HL-60/S4 treated with phorbol 12-myristate 13-acetate at 8.2 ng/mL for 4 days and 3 days (cell line): ENCODE data around the gene ZNF3.

ENCODE experiments used
- in situ Hi-C: fragments of 300-500 bp; cut with MboI; formaldehyde crosslinking; loops from 2 replicates; pipeline ENCODE4 v1.15.0; 2022; ENCODE audit warnings: low sequenced_read_pairs

Gene ZNF3

DNA sequence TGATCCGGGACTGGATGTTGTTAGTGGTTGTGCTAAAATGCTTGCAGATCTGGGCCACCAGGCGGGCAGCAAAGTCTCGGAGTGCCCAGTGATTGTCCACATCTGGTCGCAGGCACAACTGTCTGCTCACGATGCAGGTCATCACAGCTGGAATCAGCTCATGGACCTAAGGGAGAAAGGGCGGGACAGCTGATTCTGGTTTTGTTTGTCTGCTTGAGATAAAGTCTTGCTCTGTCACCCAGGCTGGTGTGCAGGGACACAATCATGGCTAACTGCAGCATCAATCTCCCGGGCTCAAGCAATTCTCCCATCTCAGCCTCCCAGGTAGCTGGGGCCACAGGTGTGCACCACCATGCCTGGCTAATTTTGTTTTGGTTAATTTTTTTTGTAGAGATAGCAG is 29.6 kb upstream of the ZNF3 start:
- in situ Hi-C loops: no loop called here

DNA sequence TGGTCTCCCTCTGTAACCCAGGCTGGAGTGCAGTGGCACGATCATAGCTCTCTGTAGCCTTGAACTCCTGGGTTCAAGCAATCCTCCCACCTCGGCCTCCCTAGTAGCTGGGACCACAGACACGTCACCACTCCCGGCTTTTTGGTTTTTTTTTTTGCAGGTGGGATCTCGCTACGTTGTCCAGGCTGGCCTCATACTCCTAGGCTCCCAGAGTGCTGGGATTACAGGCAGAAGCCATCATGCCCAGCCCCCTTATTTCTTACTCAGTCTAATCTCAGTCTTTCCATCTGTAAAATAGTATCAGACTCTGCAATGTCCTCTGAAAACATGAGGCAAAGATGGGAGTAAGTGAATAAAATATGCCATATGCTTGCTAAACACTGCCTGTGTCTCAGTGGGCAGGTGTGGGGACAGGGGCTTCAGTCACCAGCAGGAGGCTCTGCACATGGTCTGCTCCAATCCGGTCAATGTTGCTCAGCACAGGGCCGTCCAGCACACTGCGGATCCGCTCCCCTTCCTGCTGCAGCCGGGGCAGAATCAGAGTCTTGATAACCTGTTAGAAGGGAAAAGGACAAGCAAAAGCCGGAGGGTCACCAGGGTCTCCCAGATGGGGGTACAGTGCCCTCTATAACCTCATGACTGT is 28.1 kb upstream of the ZNF3 start:
- in situ Hi-C loops: no loop called here

DNA sequence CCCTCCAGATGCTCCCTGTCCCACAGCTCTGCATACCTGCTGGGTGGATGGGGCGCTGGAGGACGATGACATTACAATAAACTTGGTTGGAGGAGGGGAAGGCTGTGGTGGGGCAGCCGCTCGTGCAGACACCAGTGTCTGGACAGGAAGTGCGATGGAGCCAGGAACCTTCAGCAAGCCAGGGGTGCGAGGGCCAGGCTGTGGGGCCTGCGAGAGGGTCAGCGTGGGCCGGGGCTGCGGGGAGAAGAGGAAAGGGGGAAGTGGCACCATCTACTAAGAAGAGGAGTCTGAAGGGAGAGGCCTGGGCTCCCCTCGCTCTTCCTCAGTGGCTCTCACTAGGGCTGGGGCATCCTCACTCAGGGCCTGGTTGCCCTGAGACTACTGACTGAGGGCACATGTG is 26.4 kb upstream of the ZNF3 start:
- in situ Hi-C loops: no loop called here

DNA sequence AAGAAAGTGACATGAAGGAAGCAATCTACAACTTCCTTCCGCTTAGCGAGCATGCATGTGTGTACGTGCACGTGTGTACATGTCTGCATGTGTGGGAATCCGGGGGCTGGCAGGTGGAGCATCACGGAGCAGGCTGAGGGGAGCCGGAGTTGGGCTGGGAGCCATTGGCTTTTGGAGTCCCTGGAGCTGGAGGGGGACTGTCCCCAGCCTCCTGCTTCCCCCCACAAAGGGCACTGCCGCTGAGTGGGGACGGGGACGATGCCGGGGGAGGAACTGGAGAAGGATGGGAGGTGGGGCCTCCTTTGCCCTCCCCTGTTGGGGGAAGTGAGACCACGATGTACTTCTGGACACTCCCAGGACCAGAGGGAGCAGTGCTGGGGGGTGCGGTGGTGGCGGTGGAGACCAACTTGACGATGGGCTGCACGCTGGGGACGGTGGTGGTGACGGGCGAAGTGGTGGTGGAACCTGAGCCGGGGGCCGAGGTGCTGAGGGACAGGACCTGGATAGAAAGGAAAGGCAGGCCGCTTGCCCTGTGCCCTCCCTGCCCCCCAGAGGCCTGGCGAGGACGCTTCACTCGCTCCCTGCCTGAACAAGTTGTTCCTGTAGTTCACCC is 25.7 kb upstream of the ZNF3 start:
- in situ Hi-C loops: no loop called here

DNA sequence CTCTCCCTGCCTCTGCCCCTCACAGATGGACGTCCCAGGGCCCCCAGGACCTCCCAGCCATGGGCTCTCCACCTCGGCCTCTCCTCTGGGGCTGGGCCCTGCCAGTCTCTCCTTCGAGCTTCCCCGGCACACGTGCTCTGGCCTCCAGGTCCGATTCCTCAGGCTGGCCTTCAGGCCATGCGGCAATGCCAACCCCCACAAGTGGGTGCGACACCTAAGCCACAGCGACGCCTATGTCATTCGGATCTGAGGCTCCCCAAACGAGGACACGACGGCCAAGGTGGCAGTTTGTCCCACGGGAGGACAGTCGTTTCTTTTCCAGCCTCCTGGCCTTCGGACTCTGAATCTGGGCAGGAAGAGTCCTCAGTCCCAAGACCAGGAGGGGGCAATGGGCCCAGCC is 25.1 kb upstream of the ZNF3 start:
- in situ Hi-C loops: no loop called here

DNA sequence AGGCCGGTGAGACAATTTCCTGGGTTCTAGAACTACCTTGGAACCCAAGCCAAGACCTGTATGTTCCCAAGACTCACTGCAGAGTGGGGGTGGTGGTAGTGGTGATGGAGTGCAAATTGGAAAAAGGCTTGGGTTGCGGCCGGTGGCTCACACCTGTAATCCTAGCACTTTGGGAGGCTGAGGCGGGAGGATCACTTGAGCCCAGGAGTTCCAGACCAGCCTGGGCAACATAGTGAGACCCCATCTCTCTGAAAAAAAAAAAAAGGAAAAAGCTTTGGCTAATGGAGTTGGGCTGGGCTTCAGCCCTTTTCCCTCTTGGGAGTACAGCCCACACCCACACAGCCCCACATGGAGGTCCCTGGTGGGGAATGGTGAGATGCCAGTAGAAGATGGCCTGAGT is 24.0 kb upstream of the ZNF3 start:
- in situ Hi-C loops: no loop called here

DNA sequence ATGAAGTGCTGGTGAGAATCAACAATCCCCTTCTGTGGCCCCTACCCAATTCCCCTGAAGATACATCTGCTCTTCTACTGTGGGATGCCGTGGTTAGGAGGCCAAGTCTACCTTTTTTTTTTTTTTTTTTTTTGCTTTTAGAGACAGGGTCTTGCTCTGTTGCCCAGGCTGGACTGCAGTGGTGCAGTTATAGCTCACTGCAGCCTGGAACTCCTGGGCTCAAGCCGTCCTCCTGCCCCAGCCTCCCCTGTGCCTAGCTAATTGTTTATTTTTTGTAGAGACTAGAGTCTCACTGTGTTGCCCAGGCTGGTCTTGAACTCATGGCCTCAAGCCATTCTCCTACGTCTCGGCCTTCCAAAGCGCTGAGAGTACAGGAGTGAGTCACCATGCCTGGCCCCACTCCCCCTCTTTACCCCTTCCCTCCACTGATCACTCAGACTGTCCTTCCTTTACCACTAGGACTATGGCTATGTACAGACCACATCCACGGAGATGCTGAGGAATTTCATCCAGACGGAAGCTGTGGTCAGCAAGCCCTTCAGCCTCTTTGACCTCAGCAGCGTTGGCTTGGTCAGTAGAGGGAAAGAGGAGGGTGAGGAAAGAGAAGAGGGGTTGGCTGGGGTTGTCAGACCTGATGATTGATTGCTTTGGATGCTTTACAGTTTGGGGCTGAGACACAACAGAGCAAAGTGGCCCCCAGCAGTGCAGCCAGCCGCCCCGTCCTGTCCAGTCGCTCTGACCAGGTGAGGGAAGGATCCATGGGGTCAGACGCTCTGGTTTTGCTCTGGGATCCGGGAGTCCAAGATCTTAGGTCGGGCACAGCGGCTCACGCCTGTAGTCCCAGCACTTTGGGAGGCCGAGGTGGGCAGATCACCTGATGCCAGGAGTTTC is 21.7 kb upstream of the ZNF3 start:
- in situ Hi-C loops: no loop called here

DNA sequence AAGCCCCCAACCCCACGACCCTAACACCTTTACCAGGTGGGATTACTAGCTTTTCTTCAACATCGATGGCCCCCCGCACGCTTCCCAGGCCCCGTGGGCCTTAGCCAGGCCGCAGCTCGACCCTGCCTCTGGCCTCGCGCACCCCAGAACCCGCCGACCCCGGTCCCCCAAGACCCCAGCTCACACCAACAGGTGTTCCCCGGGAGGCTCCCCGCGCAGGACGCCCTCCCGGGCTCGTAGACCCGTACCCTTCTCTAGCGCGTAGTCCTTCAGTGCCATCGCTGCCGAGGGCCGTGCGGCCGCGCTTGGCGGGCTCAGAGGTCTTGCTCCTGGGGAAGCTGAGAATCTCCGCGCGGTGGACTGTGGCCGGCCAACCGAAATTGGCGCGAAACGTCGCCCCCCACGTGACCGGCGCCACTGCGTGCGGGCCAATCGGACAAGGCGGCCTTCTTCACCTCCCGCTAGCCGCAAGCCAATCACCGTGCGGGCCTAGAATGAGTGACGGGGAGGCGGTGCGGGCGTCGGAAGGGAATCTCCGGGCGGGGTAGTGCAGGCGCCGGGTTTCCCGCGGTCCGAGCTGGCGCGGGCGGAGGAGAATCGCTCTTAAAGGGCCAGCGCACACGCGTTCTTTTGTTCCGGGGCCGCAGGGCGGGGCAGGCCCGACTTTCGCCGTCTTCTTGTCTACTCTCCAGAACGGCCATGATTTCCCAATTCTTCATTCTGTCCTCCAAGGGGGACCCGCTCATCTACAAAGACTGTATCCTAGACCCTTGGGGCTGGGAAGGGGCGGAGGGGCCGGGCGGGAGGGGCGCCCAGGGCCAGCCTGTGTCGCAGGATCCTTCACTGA is 19.7 kb upstream of the ZNF3 start, which contains the start of the genes AP4M1 and MCM7:
TSS of gene AP4M1 (plus strand) at position 628 of the 847 bp plus-strand sequence. CDS start at position 700, 72 bp downstream.
TSS of gene MCM7 (minus strand) at position 382 of the 847 bp plus-strand sequence. CDS start at position 279, 103 bp downstream.
- in situ Hi-C loops: no loop called here

DNA sequence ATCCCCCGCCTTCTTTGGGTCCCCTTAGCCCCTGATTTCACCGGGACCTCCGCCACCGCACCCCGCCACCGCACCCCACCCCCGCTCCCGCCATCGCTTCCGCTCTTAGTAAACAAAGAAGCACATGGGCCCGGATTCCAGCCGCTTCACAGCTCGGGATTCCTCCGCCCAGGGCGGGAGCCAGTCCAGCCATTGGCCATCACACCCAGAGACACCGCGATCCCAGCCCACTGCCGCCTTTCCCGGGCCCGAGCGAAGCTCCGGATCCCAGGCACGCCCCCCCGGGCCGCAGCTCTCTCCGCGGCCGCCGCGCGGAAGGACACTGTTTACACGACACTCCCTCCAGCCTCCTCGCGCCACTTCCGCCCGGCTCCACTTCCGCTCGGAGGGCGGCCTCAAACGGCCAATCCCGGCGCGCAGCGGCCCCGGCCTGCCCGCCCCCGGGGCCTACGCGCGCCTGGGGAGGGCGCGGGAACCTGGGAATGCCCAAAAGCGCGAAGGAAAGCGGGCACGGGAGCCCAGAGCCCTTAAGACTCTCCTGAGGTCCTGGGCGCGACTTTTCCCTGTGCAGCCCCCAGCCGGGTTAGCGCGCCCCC is 19.0 kb upstream of the ZNF3 start:
- in situ Hi-C loops: no loop called here

DNA sequence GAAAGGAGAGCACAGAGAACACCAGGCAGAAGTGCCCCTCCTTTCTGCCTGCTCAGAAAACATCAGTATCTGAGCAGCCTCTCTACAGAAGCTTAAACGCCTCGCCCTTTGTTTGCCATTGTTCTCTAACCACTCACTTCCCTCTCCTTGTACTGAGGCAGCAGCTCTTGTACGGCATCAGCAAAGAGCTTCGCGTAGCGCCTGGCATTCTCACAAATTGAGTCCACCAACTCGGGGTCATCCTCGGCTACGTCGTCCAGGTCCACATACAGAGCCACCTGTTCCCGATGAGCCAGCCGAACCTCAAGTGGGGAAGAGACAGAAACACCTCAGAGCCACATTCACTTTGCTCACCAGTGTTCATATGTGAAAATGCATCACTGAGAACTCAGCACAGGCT is 17.9 kb upstream of the ZNF3 start:
- in situ Hi-C loops: no loop called here

DNA sequence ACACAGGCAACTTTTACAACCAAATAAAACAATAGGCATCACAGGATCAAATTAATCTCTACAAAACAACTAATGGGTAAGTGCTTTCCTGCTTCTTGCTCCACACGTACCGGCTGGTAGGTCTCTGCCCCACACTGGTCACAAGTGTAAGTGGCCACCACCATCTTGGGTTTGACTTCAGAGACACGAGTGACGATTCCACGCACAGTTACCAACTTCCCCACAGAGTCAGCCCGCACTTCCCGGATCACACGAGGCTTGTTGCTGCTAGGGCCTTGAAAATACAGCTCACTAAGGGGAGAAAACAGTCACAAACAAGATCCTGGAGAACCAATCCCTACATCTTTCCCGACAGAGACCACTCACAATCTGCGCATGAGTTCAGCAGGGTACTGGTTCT is 17.4 kb upstream of the ZNF3 start:
- in situ Hi-C loops: no loop called here

DNA sequence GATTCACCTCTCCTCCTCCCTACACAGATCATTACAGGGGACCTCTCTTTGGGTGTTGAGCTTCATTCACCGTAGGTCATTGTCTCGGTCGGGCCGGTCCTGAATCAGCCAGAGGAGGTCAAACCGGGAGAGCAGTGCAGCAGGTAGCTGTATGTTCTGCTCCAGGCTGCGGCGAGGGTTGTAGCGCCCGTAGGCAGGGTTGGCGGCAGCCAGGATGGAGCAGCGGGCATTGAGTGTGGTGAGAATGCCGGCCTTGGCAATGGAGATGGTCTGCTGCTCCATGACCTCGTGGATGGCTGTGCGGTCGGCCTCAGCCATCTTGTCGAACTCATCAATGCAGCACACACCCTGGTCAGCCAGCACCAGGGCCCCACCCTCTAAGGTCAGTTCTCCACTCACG is 14.2 kb upstream of the ZNF3 start:
- in situ Hi-C loops: no loop called here

DNA sequence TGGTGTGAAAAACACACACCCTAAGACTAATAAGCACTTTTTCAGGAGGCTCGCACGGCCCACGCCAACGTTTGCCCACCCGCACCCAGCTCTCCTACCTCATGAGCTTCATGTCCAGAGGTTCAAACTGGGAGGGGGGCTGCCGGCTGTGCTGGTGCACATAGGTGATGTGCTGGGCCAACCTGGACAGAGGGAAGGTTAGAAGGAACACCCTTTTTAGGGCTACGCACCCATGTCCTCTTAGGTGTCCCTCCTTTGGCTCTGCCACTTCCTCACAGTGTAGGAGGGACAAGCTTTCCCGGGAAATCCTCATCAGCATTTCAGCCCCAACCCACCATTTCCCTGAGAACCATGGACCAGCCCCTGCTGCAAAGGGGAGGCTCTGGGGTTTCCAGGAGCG is 13.8 kb upstream of the ZNF3 start:
- in situ Hi-C loops: no loop called here

DNA sequence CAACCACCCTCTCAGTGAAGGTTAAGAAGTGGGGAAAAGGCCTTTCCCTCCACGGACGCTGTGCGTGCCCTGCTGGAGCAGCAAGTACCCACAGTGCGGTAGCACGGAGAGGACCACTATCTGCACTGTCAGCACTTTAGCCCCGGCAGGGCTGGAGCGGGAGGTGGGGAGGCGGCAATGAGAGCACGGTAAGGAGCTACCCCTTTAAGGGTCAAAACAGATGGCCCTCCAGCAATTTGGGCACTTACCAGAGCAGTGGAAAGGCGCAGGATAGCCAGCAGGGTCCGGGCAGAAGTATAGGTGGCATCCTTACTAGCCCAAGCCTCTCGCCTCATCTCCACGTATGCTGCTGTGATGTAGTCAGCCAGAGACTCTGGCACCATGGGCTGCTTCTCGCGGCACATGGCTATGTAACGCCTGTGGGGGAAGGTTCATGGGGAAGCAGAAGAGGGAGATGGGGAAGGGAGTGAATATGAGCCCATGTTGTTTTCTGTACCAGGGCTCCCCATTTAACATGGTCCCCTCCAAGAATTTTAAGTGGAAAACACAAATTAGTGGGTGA is 12.5 kb upstream of the ZNF3 start:
- in situ Hi-C loops: no loop called here

DNA sequence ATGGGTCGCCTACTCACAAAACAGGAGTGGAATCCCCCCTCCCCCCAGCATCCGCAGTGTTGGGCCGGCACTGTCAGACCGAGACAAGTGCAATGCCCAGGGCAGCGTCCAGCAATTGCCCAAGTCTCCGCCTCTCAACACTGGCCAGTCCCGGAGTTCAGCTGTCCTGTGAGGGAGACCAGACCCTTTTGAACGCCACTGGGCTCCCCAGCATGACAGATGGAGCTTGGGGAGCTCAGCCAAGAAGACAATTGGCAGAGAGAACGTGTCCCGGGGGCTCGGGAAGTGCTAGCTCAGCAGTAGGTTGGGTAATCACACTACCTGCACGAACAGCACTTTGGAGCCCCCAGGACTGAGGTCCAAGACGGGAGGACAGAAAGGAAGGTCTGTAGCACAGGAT is 12.0 kb upstream of the ZNF3 start:
- in situ Hi-C loops: no loop called here

DNA sequence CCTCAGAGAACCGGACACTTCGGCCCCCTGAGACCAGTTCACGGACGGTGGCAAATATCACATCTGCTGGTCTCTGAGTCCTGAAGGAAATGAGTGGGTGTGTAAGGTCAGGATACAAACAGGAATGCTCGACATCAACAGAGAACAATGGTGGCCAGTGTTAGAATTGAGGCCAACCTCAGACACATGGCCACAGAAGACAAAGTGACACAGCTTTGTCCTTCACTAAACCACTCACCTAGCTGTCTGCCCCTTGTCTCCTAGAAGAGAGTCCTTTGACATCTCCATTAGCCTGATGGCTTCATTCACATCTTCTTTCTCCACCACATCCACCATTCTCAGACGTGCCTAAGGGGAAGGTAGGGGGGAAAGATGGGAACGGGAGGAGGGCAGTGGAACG is 11.5 kb upstream of the ZNF3 start:
- in situ Hi-C loops: no loop called here

DNA sequence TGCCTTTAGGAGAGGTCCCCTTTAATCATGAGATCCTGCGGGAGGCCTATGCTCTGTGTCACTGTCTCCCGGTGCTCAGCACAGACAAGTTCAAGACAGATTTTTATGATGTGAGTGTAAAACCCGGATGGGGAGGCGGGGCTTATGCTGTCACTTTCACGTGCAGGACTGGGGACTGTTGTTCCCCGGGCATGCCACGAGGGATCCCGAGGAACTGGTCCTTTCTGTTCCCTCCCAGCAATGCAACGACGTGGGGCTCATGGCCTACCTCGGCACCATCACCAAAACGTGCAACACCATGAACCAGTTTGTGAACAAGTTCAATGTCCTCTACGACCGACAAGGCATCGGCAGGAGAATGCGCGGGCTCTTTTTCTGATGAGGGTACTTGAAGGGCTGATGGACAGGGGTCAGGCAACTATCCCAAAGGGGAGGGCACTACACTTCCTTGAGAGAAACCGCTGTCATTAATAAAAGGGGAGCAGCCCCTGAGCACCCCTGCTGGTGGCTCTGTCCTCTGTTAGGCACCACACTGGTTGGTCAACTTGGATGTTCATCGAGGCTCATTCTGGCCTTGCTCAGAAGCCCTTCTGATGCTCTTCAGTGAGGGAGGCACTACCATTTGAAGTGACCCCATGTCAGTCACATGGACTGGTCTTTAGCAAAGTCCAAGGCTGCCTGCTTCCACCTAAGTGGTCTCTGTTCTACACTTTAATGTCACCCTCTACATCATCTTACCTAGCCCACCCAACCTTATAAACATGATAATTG is 10.1 kb upstream of the ZNF3 start:
- in situ Hi-C loops: no loop called here

DNA sequence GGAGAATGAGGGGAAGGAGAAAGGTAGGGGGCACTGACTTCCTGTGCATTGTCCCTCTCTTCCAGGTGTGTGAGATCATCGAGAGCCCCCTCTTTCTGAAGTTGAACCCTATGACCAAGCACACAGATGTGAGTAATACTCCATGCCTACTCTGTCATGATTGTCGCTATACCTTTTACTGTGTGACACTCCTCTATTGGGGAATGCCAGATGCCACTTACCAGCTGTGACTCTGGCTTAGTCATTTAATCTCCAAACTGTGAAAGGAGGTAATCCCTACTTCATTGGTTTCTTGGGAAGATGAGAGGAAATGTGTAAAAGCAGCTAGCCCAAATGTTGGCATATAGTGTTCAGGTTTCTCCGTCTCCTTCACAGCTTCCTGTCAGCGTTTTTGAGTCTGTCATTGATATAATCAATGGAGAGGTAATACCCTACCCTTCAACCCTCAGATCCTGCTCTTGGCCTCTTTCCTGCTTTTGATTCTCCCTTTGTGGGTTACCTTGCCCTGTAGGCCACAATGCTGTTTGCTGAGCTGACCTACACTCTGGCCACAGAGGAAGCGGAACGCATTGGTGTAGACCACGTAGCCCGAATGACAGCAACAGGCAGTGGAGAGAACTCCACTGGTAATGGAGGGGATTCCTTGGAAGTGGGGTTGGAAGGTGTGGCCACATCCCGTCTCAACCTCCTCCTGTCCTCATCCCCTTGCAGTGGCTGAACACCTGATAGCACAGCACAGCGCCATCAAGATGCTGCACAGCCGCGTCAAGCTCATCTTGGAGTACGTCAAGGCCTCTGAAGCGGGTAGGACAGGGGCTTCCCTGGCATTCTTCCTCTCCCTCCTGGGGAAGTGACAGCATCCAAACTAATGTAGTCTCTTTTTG is 9.2 kb upstream of the ZNF3 start:
- in situ Hi-C loops: no loop called here
